IMR-90 (cell line): Measurements from ENCODE around the gene TCF12. TPM values are rescaled to one million over a fixed set of nuclear protein-coding genes. Genes with fewer than 3 reads are reported as not detected.

Source experiments
- ATAC-seq: fragments of 200-7000 bp; cut with Tn5 transposase; 2 replicates; pipeline ENCODE4 v1.9.1; 2020; ENCODE audit warnings: low read depth, mild to moderate bottlenecking, moderate library complexity
- BruUV-seq: library from RNA; stranded (reverse); fragments of 400-500 nt; replicated peaks from 2 replicates; lab custom pipeline; 2021; lab: Mats Ljungman, UMichigan
- CTCF ChIA-PET: fragments of 300-600 bp; formaldehyde crosslinking; extraction: SDS; loops from one replicate; lab custom pipeline; 2021; ENCODE audit warnings: antibody characterized with exemption; lab: Yijun Ruan, JAX
- POLR2A ChIA-PET: fragments of 300-600 bp; sonication (Branson Sonifier 250); formaldehyde crosslinking; loops from one replicate; lab custom pipeline; 2022; ENCODE audit warnings: antibody characterized with exemption; ENCODE audit not compliant: unreplicated experiment; lab: Charles Lee
- DNase-seq: peaks from one replicate; pipeline ENCODE4 v3.0.0; 2013
- H2AFZ ChIP-seq: replicated peaks from 2 replicates; pipeline ENCODE3; 2013; ENCODE audit warnings: low read length, mild to moderate bottlenecking; ENCODE audit not compliant: poor library complexity
- H2AK5ac ChIP-seq: 2 replicates; pipeline ENCODE4 v1.6.1; 2013; ENCODE audit warnings: low read depth, low read length, inconsistent platforms
- H2AK9ac ChIP-seq: replicated peaks from 2 replicates; pipeline ENCODE3; 2013; ENCODE audit warnings: mild to moderate bottlenecking, low read depth, low read length, moderate library complexity; ENCODE audit not compliant: poor library complexity
- H2BK120ac ChIP-seq: 2 replicates; pipeline ENCODE4 v1.6.1; 2013; ENCODE audit warnings: low read depth, low read length, inconsistent platforms
- H2BK15ac ChIP-seq: 3 replicates; pipeline ENCODE4 v1.6.1; 2013; ENCODE audit warnings: low read depth, low read length, inconsistent platforms
- H2BK20ac ChIP-seq: 2 replicates; pipeline ENCODE4 v1.6.1; 2013; ENCODE audit warnings: low read depth, mild to moderate bottlenecking, inconsistent platforms, low read length, moderate library complexity
- H2BK5ac ChIP-seq: 2 replicates; pipeline ENCODE4 v1.6.1; 2013; ENCODE audit warnings: mild to moderate bottlenecking, low read depth, low read length, inconsistent platforms; ENCODE audit not compliant: poor library complexity, severe bottlenecking
- H3K14ac ChIP-seq: replicated peaks from 2 replicates; pipeline ENCODE4 v1.6.1; 2013; ENCODE audit warnings: low read depth, low read length, inconsistent platforms
- H3K18ac ChIP-seq: 2 replicates; pipeline ENCODE4 v1.6.1; 2013; ENCODE audit warnings: low read depth, low read length, control low read depth
- H3K23ac ChIP-seq: 2 replicates; pipeline ENCODE4 v1.6.1; 2013; ENCODE audit warnings: low read depth, low read length, inconsistent platforms
- H3K27ac ChIP-seq: 2 replicates; pipeline ENCODE4 v1.5.1; 2013; ENCODE audit warnings: mild to moderate bottlenecking, control low read depth, low read length; ENCODE audit not compliant: insufficient read depth
- H3K27me3 ChIP-seq: 2 replicates; pipeline ENCODE4 v1.6.1; 2013; ENCODE audit warnings: low read length; ENCODE audit not compliant: control insufficient read depth, insufficient read depth
- H3K36me3 ChIP-seq: 2 replicates; pipeline ENCODE4 v1.6.1; 2013; ENCODE audit warnings: low read length, mixed read lengths; ENCODE audit not compliant: control insufficient read depth, insufficient read depth
- H3K4ac ChIP-seq: 2 replicates; pipeline ENCODE4 v1.6.1; 2013; ENCODE audit warnings: low read depth, low read length, inconsistent platforms
- H3K4me1 ChIP-seq: 2 replicates; pipeline ENCODE4 v1.6.1; 2013; ENCODE audit warnings: low read length, mixed read lengths; ENCODE audit not compliant: control insufficient read depth, insufficient read depth
- H3K4me2 ChIP-seq: 2 replicates; pipeline ENCODE4 v1.6.1; 2013; ENCODE audit warnings: low read depth, mild to moderate bottlenecking, control low read depth, low read length, moderate library complexity
- H3K4me3 ChIP-seq: 2 replicates; pipeline ENCODE4 v1.5.1; 2013; ENCODE audit warnings: low read depth, mild to moderate bottlenecking, control low read depth, low read length, moderate library complexity; ENCODE audit not compliant: insufficient read depth
- H3K56ac ChIP-seq: 2 replicates; pipeline ENCODE4 v1.6.1; 2013; ENCODE audit warnings: low read length, inconsistent platforms; ENCODE audit not compliant: insufficient read depth; ENCODE audit errors: extremely low read depth
- H3K79me1 ChIP-seq, 2 experiments: 2 replicates each; pipeline ENCODE4 v1.6.1; 2013; ENCODE audit warnings: low read length in 2 of 2, inconsistent platforms in 1 of 2, low read depth in 1 of 2
- H3K9ac ChIP-seq: 2 replicates; pipeline ENCODE4 v1.6.1; 2013; ENCODE audit warnings: low read depth, low read length, control low read depth
- H3K9me1 ChIP-seq: 2 replicates; pipeline ENCODE4 v1.6.1; 2013; ENCODE audit warnings: low read length, inconsistent platforms; ENCODE audit not compliant: insufficient read depth
- H3K9me3 ChIP-seq: 2 replicates; pipeline ENCODE4 v1.6.1; 2013; ENCODE audit warnings: low read length; ENCODE audit not compliant: control insufficient read depth, insufficient read depth
- H4K20me1 ChIP-seq: 2 replicates; pipeline ENCODE4 v1.6.1; 2013; ENCODE audit warnings: low read length, inconsistent platforms; ENCODE audit not compliant: insufficient read depth
- H4K5ac ChIP-seq: 2 replicates; pipeline ENCODE4 v1.6.1; 2013; ENCODE audit warnings: mild to moderate bottlenecking, low read depth, low read length, control low read depth
- H4K8ac ChIP-seq, 2 experiments: 2 replicates each; pipeline ENCODE4 v1.6.1; 2013; ENCODE audit warnings: low read depth in 2 of 2, low read length in 2 of 2, control low read depth in 1 of 2, inconsistent platforms in 1 of 2
- H4K91ac ChIP-seq: 2 replicates; pipeline ENCODE4 v1.6.1; 2013; ENCODE audit warnings: low read depth, low read length, inconsistent platforms; ENCODE audit not compliant: insufficient read depth
- BHLHE40 ChIP-seq: fragments of 150-350 bp; IDR thresholded peaks from 2 replicates; pipeline ENCODE4 v1.6.1; 2016; ENCODE audit warnings: mild to moderate bottlenecking, low read depth, low read length
- CEBPB ChIP-seq: IDR thresholded peaks from 2 replicates; pipeline ENCODE4 v1.6.1; 2012; ENCODE audit warnings: low read depth, low read length, improper control_type of control experiment
- CHD1 ChIP-seq: IDR thresholded peaks from 2 replicates; pipeline ENCODE4 v1.6.1; 2012; ENCODE audit warnings: low read depth, low read length, improper control_type of control experiment
- CTCF ChIP-seq: conservative IDR thresholded peaks from 2 replicates; pipeline ENCODE4 v1.5.1; 2012; ENCODE audit warnings: mild to moderate bottlenecking, low read depth, low read length, improper control_type of control experiment
- ELK1 ChIP-seq: fragments of 150-350 bp; IDR thresholded peaks from 2 replicates; pipeline ENCODE4 v1.6.1; 2016; ENCODE audit warnings: low read depth, mild to moderate bottlenecking, low read length, moderate library complexity, borderline replicate concordance
- FOS ChIP-seq: fragments of 150-350 bp; IDR thresholded peaks from 2 replicates; pipeline ENCODE4 v1.6.1; 2016; ENCODE audit warnings: low read depth, low read length
- MAFK ChIP-seq: IDR thresholded peaks from 2 replicates; pipeline ENCODE4 v1.6.1; 2012; ENCODE audit warnings: low read depth, low read length, improper control_type of control experiment
- MAZ ChIP-seq: IDR thresholded peaks from 2 replicates; pipeline ENCODE4 v1.6.1; 2012; ENCODE audit warnings: low read depth, mild to moderate bottlenecking, low read length, improper control_type of control experiment, moderate library complexity, borderline replicate concordance
- MXI1 ChIP-seq: IDR thresholded peaks from 2 replicates; pipeline ENCODE4 v1.6.1; 2012; ENCODE audit warnings: low read depth, mild to moderate bottlenecking, low read length, moderate library complexity, borderline replicate concordance
- NFE2L2 ChIP-seq: fragments of 150-350 bp; IDR thresholded peaks from 2 replicates; pipeline ENCODE4 v1.6.1; 2016; ENCODE audit warnings: low read depth, mild to moderate bottlenecking, low read length
- POLR2A ChIP-seq: IDR thresholded peaks from 2 replicates; pipeline ENCODE4 v1.6.1; 2012; ENCODE audit warnings: mild to moderate bottlenecking, low read depth, low read length
- RAD21 ChIP-seq: IDR thresholded peaks from 2 replicates; pipeline ENCODE4 v1.6.1; 2012; ENCODE audit warnings: low read length, improper control_type of control experiment
- RCOR1 ChIP-seq: IDR thresholded peaks from 2 replicates; pipeline ENCODE4 v1.6.1; 2012; ENCODE audit warnings: mild to moderate bottlenecking, low read length, improper control_type of control experiment; ENCODE audit not compliant: insufficient replicate concordance
- RFX5 ChIP-seq: IDR thresholded peaks from 2 replicates; pipeline ENCODE4 v1.8.0; 2012; ENCODE audit warnings: low read depth, mild to moderate bottlenecking, low read length, moderate library complexity
- SMC3 ChIP-seq: fragments of 150-350 bp; IDR thresholded peaks from 2 replicates; pipeline ENCODE4 v1.6.1; 2016; ENCODE audit warnings: low read depth, mild to moderate bottlenecking, antibody characterized with exemption, low read length, moderate library complexity
- USF2 ChIP-seq: fragments of 150-350 bp; IDR thresholded peaks from 2 replicates; pipeline ENCODE4 v1.6.1; 2017; ENCODE audit warnings: mild to moderate bottlenecking, antibody characterized with exemption, low read length, low read depth
- WGBS, 2 experiments: methylation state at CpG; one replicate each; pipeline versions ENCODE4 v1.1.5 to v1.1.7; 2013; ENCODE audit warnings: missing lambda C conversion rate in 2 of 2; ENCODE audit not compliant: insufficient read length in 1 of 2; ENCODE audit errors: extremely low coverage in 2 of 2; 5-methylcytosine and 5-hydroxymethylcytosine counted together
- dilution Hi-C: fragments of 300-500 bp; cut with HindIII; formaldehyde crosslinking; loops from one replicate; pipeline ENCODE4 v1.14.3; 2018; ENCODE audit warnings: low sequenced_read_pairs; ENCODE audit not compliant: unreplicated experiment
- in situ Hi-C: fragments of 300-500 bp; cut with MboI; formaldehyde crosslinking; loops from 3 replicates; pipeline ENCODE4 v1.14.3; 2019; ENCODE audit warnings: low sequenced_read_pairs, inconsistent platforms, mixed read lengths
- intact Hi-C: fragments of 100-400 bp; cut with micrococcal nuclease; formaldehyde crosslinking; loops from 2 replicates; pipeline ENCODE4 v1.10.0; 2022
- polyA plus RNA-seq, 3 experiments: library from polyadenylated mRNA; depleted of rRNA; stranded (reverse); fragments of >200 nt; gene quantifications; 2 replicates each; pipeline ENCODE4 v1.2.3, GENCODE V29; 2012; ENCODE audit warnings: low replicate concordance in 1 of 3
- total RNA-seq: library from RNA; depleted of rRNA; stranded (reverse); fragments of >200 nt; gene quantifications from 2 replicates; pipeline ENCODE4 v1.2.3, GENCODE V29; 2012

TCF12 gene
- total and polyA plus RNA-seq, 2 of the 4 experiments (the other 2 are of a cell fraction): 79.4 to 160 TPM

- Histone ChIP-seq H3K4me2 (peak overlapping the region; percentile 71; the same call in 1 of the 2 replicates), H4K5ac (no peak overlapping the region; the same call in 1 of the 2 replicates), H4K8ac (no peak overlapping the region), H3K18ac (peak overlapping the region; percentile 21; the same call in 1 of the 2 replicates), H3K79me1 (peaks cover 15 to 59% of the 10 kb centered on the region in 2 experiments), H3K9me1 (peaks cover 7% of the 10 kb centered on the region; the same call in 1 of the 2 replicates), H3K56ac (no peak overlapping the region), H2BK15ac (no peak overlapping the region), H3K9me3 (no peaks in the 10 kb centered on the region), H3K14ac (no peak overlapping the region), H2BK20ac (no peak overlapping the region), H3K4me1 (peaks cover 5% of the 10 kb centered on the region; the same call in 1 of the 2 replicates), H3K23ac (no peak overlapping the region), H4K91ac (no peak overlapping the region), H2BK5ac (peak overlapping the region; percentile 77), H2AK5ac (no peak overlapping the region), H3K4me3 (no peak overlapping the region), H4K20me1 (peaks cover 27% of the 10 kb centered on the region), H3K27me3 (no peaks in the 10 kb centered on the region), H3K36me3 (no peaks in the 10 kb centered on the region), H3K27ac (no peak overlapping the region; the same call in 1 of the 2 replicates), H2BK120ac (no peak overlapping the region), H2AFZ (no peak overlapping the region), H3K9ac (no peak overlapping the region), H3K4ac (no peak overlapping the region), H2AK9ac (no peak overlapping the region)
- ATAC-seq: peak; percentile 86
- CTCF ChIA-PET: interaction anchor here (0.6 kb wide), 1 partner anchor 28 kb away, joined by 3 read pairs; no protein-coding TSS in a partner anchor
- peak; percentile 93 for TF ChIP-seq BHLHE40
- TF ChIP-seq CHD1: no peak
- peak; percentile 79 for TF ChIP-seq CEBPB
- TF ChIP-seq POLR2A: no peak
- TF ChIP-seq RAD21: no peak
- TF ChIP-seq NFE2L2: no peak
- peak; percentile 73 for TF ChIP-seq FOS
- TF ChIP-seq MAZ: no peak
- TF ChIP-seq MXI1: no peak
- no peak for TF ChIP-seq USF2
- no peak for TF ChIP-seq CTCF
- TF ChIP-seq SMC3: no peak
- TF ChIP-seq RCOR1: no peak
- TF ChIP-seq MAFK: no peak
- TF ChIP-seq RFX5: no peak
- TF ChIP-seq ELK1: no peak
- intact Hi-C loops: loop anchor here (5.0 kb wide), 1 partner anchor 506 kb away; no protein-coding TSS in a partner anchor
- dilution Hi-C loops: no loop called here
- peak; percentile 93 for DNase-seq
- in situ Hi-C loops: no loop called here
- POLR2A ChIA-PET: no interaction called here
- WGBS, 2 experiments: no CpG with 5 or more reads among the region's 4 CpGs
- BruUV-seq: no TSS peak
Measured at GRCh38 chr15:57003418-57003817, 85.0 kb downstream of the TCF12 start.
